ENCODE measurements around the gene TMEM175.

The TMEM175 gene

DNA sequence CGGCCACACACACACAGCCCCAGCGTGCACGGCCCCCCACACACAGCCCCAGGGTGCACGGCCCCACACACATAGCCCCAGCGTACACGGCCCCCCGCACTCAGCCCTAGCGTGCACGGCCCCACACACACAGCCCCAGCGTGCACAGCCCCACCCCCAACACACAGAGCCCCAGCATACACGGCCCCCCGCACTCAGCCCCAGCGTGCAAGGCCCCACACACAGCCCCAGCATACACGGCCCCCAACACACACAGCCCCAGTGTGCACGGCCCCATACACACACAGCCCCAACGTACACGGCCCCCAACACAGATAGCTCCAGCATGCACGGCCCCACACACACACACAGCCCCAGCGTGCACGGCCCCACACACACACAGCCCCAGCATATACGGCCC lies 17.7 kb upstream of the TMEM175 start:
- Histone ChIP-seq H3K4me3 (ENCODE audit: low read depth, low read length) (no peak overlapping the region), H3K4me1 (ENCODE audit: control insufficient read depth, insufficient read depth, low read length) (no peaks in the 10 kb centered on the region), H3K9me3 (ENCODE audit: control insufficient read depth, insufficient read depth, low read depth, low read length) (no peaks in the 10 kb centered on the region), H3K36me3 (ENCODE audit: control insufficient read depth in 2 of 2, insufficient read depth in 1 of 2, low read length in 2 of 2) (peaks cover 0 to 34% of the 10 kb centered on the region in 2 experiments; a peak in 1 of 3 replicates), H3K27ac (ENCODE audit: extremely low read depth, low read depth, low read length) (no peak overlapping the region)
- ChIA-PET POLR2A (no interaction called here), CTCF (no interaction called here)
- no peak for TF ChIP-seq ZBTB20 (tag by site-specific recombination; IDR thresholded peaks at IDR 0.05)

DNA sequence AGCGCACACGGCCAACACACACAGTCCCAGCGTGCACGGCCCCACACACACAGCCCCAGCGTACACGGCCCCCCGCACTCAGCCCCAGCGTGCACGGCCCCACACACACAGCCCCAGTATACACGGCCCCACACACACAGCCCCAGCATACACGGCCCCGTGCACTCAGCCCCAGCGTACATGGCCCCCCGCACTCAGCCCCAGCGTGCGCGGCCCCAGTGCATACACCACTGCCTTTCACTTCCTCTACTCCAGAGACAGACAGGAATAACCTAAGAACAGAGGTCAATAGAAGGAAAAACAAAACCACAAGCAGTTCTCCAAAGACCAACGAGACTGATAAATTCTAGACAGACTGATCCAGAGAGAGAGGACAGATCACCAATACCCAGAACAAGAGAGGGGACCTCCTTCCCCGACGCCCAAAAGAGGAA lies 17.2 kb upstream of the TMEM175 start:
- H3K9me3 ChIP-seq (ENCODE audit: control insufficient read depth, insufficient read depth, low read depth, low read length): no peaks in the 10 kb centered on the region
- POLR2A ChIA-PET: no interaction called here

More for the DNA sequence above, 17.2 kb upstream of the TMEM175 start:
- CTCF ChIA-PET: no interaction called here
- Histone ChIP-seq H3K4me3 (ENCODE audit: low read depth, low read length) (no peak overlapping the region), H3K27ac (ENCODE audit: extremely low read depth, low read depth, low read length) (no peak overlapping the region), H3K4me1 (ENCODE audit: control insufficient read depth, insufficient read depth, low read length) (no peaks in the 10 kb centered on the region), H3K36me3 (ENCODE audit: control insufficient read depth in 2 of 2, insufficient read depth in 1 of 2, low read length in 2 of 2) (peaks cover 0 to 29% of the 10 kb centered on the region in 2 experiments; a peak in 1 of 3 replicates)
- TF ChIP-seq, protein P1, sequence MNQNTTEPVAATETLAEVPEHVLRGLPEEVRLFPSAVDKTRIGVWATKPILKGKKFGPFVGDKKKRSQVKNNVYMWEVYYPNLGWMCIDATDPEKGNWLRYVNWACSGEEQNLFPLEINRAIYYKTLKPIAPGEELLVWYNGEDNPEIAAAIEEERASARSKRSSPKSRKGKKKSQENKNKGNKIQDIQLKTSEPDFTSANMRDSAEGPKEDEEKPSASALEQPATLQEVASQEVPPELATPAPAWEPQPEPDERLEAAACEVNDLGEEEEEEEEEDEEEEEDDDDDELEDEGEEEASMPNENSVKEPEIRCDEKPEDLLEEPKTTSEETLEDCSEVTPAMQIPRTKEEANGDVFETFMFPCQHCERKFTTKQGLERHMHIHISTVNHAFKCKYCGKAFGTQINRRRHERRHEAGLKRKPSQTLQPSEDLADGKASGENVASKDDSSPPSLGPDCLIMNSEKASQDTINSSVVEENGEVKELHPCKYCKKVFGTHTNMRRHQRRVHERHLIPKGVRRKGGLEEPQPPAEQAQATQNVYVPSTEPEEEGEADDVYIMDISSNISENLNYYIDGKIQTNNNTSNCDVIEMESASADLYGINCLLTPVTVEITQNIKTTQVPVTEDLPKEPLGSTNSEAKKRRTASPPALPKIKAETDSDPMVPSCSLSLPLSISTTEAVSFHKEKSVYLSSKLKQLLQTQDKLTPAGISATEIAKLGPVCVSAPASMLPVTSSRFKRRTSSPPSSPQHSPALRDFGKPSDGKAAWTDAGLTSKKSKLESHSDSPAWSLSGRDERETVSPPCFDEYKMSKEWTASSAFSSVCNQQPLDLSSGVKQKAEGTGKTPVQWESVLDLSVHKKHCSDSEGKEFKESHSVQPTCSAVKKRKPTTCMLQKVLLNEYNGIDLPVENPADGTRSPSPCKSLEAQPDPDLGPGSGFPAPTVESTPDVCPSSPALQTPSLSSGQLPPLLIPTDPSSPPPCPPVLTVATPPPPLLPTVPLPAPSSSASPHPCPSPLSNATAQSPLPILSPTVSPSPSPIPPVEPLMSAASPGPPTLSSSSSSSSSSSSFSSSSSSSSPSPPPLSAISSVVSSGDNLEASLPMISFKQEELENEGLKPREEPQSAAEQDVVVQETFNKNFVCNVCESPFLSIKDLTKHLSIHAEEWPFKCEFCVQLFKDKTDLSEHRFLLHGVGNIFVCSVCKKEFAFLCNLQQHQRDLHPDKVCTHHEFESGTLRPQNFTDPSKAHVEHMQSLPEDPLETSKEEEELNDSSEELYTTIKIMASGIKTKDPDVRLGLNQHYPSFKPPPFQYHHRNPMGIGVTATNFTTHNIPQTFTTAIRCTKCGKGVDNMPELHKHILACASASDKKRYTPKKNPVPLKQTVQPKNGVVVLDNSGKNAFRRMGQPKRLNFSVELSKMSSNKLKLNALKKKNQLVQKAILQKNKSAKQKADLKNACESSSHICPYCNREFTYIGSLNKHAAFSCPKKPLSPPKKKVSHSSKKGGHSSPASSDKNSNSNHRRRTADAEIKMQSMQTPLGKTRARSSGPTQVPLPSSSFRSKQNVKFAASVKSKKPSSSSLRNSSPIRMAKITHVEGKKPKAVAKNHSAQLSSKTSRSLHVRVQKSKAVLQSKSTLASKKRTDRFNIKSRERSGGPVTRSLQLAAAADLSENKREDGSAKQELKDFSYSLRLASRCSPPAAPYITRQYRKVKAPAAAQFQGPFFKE (tag by site-specific recombination; IDR thresholded peaks at IDR 0.05; ENCODE audit: borderline replicate concordance): no peak
- TF ChIP-seq OVOL3 (tag by site-specific recombination; IDR thresholded peaks at IDR 0.05) (no peak), ZNF302 (tag by site-specific recombination; IDR thresholded peaks at IDR 0.05; ENCODE audit: low read depth) (no peak), ZBTB8A (tag by site-specific recombination; IDR thresholded peaks at IDR 0.05) (no peak), GLI2 (tag by site-specific recombination; IDR thresholded peaks at IDR 0.05; ENCODE audit: borderline replicate concordance, low read depth) (no peak), ZNF837 (tag by site-specific recombination; IDR thresholded peaks at IDR 0.05) (no peak), GLIS2 (tag by site-specific recombination; IDR thresholded peaks at IDR 0.05) (no peak), ZNF169 (tag by site-specific recombination; IDR thresholded peaks at IDR 0.05) (no peak), GFI1B (tag by site-specific recombination; IDR thresholded peaks at IDR 0.05) (no peak)
- TF ChIP-seq, protein P2, sequence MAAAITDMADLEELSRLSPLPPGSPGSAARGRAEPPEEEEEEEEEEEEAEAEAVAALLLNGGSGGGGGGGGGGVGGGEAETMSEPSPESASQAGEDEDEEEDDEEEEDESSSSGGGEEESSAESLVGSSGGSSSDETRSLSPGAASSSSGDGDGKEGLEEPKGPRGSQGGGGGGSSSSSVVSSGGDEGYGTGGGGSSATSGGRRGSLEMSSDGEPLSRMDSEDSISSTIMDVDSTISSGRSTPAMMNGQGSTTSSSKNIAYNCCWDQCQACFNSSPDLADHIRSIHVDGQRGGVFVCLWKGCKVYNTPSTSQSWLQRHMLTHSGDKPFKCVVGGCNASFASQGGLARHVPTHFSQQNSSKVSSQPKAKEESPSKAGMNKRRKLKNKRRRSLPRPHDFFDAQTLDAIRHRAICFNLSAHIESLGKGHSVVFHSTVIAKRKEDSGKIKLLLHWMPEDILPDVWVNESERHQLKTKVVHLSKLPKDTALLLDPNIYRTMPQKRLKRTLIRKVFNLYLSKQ (tag by site-specific recombination; IDR thresholded peaks at IDR 0.05; ENCODE audit: borderline replicate concordance): no peak
- TF ChIP-seq, protein P3, sequence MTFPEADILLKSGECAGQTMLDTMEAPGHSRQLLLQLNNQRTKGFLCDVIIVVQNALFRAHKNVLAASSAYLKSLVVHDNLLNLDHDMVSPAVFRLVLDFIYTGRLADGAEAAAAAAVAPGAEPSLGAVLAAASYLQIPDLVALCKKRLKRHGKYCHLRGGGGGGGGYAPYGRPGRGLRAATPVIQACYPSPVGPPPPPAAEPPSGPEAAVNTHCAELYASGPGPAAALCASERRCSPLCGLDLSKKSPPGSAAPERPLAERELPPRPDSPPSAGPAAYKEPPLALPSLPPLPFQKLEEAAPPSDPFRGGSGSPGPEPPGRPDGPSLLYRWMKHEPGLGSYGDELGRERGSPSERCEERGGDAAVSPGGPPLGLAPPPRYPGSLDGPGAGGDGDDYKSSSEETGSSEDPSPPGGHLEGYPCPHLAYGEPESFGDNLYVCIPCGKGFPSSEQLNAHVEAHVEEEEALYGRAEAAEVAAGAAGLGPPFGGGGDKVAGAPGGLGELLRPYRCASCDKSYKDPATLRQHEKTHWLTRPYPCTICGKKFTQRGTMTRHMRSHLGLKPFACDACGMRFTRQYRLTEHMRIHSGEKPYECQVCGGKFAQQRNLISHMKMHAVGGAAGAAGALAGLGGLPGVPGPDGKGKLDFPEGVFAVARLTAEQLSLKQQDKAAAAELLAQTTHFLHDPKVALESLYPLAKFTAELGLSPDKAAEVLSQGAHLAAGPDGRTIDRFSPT (tag by site-specific recombination; IDR thresholded peaks at IDR 0.05): no peak
- TF ChIP-seq, protein P4, sequence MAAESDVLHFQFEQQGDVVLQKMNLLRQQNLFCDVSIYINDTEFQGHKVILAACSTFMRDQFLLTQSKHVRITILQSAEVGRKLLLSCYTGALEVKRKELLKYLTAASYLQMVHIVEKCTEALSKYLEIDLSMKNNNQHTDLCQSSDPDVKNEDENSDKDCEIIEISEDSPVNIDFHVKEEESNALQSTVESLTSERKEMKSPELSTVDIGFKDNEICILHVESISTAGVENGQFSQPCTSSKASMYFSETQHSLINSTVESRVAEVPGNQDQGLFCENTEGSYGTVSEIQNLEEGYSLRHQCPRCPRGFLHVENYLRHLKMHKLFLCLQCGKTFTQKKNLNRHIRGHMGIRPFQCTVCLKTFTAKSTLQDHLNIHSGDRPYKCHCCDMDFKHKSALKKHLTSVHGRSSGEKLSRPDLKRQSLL (tag by site-specific recombination; IDR thresholded peaks at IDR 0.05): no peak
- TF ChIP-seq, protein P5, sequence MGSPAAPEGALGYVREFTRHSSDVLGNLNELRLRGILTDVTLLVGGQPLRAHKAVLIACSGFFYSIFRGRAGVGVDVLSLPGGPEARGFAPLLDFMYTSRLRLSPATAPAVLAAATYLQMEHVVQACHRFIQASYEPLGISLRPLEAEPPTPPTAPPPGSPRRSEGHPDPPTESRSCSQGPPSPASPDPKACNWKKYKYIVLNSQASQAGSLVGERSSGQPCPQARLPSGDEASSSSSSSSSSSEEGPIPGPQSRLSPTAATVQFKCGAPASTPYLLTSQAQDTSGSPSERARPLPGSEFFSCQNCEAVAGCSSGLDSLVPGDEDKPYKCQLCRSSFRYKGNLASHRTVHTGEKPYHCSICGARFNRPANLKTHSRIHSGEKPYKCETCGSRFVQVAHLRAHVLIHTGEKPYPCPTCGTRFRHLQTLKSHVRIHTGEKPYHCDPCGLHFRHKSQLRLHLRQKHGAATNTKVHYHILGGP (tag by site-specific recombination; IDR thresholded peaks at IDR 0.05): no peak

Data from HEK293 (cell line).